NCI-H1048 (cell line): ENCODE results near the gene C1orf52.
A peak's percentile ranks its signal among the peaks of the same experiment; 100 is the strongest.
"Not testable (repeated sequence)": the region's sequence is repeated elsewhere in the genome, so short reads cannot be mapped to it uniquely, and the experiment has no call there.

ENCODE experiments used
- DNase-seq: peaks from one replicate; lab custom pipeline; 2025; lab: John Stamatoyannopoulos, UW

Gene C1orf52

DNA sequence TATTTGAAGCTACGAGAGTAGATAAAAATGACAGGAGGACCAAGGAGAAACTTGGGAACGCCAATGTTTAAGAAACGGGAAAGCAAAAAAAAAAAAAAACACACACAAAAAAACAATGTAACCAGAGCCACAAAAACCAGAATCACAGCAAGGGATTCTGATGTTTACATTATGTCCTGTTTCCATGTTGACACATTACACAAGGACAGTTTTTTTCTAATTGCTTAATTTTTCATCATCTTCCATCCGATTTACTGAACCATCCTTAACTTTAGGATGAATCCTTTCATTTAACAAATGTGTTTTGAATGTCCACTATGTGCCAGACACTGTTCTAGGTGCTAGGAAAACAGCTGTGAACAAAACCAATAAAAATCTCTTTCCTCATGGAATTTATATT lies 18.3 kb upstream of the C1orf52 start:
- DNase-seq, result no peak

DNA sequence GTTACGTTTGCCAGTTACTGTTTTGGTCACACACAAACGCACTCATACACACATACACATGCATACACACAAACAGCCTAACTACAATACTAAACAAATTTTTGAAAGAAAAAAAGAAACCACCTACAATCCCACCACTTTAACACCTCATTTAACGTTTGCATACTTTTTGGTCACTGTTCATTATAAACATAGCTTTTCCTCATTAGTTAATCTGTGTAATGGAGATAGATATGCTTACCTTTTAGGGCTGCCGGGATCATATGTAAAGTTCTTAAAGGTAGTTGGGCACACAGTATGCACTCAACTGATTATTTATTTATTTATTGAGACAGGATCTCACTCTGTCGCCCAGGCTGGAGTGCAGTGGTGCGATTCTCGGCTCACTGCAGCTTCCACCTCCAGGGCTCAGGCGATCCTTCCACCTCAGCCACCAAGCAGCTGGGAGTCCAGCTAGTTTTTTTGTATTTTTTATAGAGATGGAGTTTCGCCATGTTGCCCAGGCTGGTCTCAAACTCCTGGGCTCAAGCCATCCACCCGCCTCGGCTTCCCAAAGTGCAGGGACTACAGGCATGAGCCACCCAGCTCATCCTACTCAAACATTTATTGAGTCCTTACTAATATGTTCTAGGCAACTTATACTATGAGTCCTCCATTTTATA lies 17.6 kb upstream of the C1orf52 start:
- DNase-seq, result no peak

DNA sequence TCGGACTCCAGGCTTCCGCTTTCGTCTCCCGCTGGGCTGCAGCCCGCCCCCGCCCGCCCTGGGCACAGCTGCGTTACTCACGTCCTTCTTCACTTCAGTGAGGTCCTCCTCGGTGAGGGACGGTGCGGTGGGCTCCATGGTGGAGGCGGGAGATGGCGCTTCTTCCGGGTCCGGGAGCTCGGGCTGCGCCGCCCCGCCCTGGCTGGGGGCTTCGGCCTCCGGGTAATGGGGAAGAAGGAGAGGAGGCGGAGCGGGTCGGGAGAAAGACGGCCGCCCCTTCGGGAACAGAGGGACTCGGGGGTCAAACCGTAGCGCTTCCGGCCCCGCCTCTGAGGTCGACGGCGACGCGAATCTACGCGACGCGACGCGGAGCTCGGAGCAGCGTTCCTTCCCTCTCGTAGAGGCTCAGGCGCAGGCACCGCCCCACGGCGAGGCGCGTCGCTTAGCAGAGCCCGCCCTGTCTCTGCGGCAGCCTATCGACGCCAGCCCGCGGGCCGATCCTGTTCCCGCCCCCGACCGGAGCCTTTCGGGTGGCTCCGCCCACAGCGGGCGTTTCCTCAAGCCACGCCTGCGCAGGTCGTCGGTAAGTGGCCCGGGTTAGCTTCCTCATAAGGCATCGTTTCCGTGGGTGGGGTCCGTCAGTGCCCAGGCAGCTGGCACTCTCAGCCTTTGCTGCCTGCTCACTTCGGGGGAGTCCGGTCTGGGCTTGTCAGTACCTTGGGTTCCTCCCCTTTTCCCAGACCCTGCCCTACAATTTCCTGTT lies 16.9 kb upstream of the C1orf52 start, which contains the start of gene BCL10:
Gene BCL10 (minus strand): TSS at position 418 of the 763 bp plus-strand sequence. CDS start 280 bp downstream, at position 138.
- peak; percentile 100 for DNase-seq

DNA sequence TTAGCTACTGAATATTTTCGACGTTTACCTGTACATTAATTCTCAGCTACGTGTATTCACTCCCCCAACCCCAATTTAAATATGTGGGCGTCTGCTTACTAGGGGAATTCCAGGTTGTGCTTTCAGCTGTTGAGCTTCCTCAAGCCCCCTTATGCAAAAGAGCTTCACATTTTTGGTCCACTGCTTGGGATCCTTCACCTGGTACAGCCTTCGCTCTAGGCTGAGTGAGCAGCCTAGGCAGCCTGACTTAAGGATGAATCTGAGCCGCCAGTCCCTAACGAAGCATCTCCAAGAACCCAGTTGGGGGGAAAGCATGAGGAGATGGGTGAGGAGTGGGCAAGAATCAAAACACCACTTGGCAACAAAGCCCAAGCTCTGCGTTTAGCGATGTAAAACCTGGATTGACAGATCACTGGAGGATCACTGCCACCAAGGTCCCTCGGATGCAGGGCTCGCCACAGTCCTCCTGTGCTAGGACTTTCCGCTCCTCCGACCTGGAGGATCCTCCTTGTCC lies 16.3 kb upstream of the C1orf52 start:
- no peak for DNase-seq

DNA sequence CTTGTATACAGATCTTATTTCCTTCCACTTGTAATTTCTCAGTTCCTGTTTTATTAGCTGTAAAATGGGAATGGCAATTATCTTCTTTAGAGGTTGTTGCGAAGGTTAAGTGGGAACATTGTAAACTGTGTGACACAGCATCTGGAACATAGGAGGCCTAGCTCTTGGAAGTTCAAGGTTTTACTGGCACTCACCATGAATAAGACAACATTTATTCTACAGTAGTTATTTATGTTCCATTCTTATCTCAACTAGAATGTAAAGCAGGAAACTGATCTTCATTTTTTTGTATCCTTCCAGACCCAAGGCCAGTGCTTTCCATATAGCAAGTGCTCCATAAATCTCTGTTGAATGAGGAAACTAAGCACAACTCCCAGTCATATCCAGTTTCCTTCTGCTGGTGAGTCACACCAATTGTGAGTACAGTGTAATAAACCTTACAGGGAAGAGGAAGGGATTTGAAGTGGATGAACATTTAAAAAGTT lies 15.5 kb upstream of the C1orf52 start:
- DNase-seq, result no peak

DNA sequence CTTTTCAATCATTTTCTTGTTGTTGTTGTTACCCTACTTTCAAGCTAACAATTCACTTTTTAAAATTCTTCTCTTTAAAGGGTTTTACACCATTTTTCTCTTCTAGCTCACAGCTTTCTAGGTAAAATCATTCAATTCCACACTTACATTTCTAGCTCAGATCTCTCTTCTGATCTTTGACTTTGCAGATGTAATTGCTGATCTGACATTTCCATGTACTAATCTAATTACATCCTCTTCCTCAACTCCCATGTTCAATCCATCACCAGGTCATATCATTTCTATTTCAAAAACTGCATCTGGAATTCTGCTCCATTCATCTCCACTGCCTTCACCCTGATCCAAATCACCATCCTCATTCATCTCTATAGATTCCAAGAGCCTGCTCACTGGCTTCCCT lies 13.9 kb upstream of the C1orf52 start:
- no peak for DNase-seq

DNA sequence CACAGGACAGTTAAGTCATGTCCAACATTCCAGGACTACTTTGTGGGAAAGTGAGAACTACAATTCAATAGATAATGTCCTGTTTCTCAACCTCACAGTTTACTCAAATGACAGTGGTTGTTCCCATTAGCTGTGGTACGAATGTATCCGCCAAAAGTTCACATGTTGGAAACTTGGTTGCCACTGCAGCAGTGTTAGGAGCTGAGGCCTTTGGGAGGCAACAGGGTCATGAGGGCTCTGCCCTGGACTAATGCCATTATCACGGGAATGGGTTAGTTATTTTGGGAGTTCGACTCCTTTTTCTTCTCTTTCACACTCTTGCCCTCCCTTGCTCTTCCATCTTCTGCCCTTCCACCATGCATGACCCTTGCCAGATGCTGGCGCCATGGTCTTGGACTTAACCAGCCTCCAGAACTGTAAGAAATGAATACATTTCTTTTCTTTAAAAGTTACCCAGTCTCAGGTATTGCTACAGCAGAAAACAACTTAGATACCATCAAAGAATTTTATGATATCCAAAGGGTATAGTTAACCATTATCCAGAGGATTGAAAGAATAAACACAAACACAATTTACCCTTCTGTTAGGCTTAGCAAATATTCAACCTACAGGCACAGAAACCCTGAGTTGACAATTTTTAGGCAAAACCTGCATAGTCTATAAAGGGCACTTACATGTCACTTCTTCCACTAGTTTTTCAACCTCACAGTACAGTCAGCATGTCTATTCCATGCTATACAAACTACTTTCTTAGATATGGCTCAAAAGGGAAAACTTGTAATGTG lies 9.5 kb upstream of the C1orf52 start:
- DNase-seq, result no peak

DNA sequence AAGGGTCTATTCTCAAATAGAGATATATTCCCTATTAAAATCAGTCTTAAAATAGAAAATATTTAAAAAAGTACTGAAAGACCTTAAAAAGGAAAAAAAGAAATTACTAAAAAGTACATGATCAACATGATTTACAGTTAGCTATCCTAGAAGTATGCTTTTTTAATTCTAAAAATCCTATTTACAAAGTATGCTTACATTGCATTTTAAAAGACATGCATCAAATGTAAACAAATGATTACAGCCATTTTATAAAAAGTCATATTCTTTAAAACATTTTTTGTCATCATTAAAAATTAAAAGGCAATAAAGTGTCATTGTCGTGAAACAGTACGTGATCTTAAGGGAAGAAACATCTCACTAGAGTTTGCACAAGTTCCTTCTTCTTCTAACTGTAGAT lies 7.9 kb upstream of the C1orf52 start:
- no peak for DNase-seq

GRCh38 chr1:85264150-85264549 lies 4.7 kb upstream of the C1orf52 start:
- no peak for DNase-seq

DNA sequence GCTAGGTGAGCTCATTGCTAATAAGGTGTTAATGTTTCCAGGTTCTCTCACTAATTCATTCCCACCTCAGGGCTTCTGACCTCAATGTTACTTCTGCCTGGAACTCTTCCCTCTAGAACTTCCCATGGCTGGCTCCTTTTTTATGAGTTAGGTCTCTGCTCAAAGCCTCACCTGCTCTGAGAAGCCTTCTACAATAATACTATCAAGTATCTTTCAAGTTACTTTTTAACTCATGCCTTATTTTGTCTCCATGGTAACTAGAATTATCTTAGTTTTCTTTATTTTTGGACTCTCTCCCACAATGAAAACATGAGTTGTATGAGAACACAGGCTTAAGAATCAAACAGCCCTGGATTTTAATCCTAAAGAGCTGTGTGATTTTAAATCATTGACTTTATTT lies 3.5 kb upstream of the C1orf52 start:
- no peak for DNase-seq

DNA sequence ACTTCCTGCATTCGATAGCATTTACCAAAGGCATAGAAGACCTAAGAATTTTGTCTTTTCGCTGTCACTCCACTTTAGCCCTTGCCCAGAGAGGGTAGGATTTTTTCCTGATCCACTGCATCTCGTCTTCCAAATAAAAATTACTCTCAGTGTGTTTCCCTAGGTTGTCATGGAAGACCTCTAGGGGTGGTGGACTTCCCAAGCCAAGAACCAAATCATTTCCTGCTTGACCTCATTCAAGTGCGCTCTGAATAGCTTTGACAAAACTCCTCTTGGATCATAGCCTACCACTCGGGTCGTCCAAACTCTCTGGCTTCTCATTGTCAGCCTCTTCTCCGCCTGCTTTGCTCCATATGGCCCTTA lies 431 bp upstream of the C1orf52 start:
- DNase-seq, result no peak

DNA sequence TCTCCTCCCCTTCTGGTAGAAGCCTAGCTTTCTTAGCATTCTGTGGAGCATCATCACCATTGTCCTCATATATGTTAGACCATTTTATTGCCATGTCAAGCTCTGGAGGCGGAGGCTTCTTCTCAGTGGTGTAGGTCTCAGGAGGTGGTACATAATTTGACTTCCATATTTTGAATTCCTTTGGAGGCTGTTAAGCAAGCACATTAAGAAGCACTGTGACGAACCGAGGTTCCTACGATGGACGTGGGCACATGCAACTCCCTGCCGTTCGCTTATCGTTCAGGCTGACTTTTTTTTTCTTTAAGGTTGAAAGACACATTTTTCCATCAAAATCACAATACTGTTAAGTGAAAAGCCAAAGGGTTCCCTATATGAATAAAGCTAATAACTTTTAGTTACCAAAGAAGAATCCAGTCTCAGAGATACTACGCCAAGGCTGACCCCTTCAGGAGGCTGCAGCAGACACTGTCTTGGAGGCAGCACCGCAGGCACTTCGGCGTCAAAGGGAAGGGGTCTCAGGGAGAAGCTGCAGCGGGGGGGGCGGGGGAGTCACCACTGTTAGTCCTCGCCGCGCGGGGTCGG lies 835 bp downstream of the C1orf52 start:
- no peak for DNase-seq

GRCh38 chr1:85249042-85249441 lies 10.4 kb downstream of the C1orf52 start:
- not testable (repeated sequence) for DNase-seq

DNA sequence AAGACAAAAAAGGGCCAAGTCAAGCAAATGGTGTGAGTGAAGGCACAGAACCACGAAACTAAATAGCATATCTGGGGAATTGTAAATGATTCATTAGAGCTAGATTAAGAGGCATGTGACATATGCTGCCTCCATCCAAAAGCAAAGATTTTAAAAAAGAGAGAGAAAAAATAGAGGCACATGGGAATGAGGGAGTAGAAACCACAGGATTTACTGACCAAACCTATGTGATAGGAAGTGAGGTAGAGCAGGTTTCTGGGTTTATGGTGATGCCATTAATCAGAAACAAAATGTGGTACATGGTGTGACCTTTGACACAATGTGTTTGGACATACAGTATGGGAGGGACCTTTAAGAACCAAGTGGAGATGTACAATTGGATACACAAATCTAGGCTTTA lies 13.6 kb downstream of the C1orf52 start:
- DNase-seq, result no peak

- DNase-seq, result no peak
Observed at GRCh38 chr1:85245456-85245855, 14.0 kb downstream of the C1orf52 start.

GRCh38 chr1:85244271-85245061 lies 15.0 kb downstream of the C1orf52 start:
- DNase-seq, result no peak

DNA sequence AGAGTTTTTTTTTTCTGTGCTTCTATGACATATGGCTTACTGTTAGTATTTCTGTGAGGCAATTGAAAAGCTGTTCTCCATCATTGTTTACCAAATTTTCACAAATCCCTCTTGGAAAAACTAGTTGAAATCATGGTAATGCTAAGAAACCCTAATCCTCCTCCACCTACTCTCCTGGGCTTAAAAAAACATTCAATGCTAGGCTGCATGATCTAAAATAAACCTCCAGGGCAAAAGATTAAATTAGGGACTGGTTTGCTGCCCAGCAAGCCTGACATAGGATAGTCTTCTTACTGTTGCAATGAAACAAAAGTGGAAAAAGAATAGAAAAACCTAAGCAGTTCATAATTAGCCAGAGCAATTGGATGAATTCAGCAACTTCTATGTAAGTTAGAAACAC lies 16.1 kb downstream of the C1orf52 start:
- no peak for DNase-seq

- no peak for DNase-seq
Observed at GRCh38 chr1:85240643-85241042, 18.8 kb downstream of the C1orf52 start.

GRCh38 chr1:85240174-85240601 lies 19.3 kb downstream of the C1orf52 start:
- DNase-seq, result no peak

DNA sequence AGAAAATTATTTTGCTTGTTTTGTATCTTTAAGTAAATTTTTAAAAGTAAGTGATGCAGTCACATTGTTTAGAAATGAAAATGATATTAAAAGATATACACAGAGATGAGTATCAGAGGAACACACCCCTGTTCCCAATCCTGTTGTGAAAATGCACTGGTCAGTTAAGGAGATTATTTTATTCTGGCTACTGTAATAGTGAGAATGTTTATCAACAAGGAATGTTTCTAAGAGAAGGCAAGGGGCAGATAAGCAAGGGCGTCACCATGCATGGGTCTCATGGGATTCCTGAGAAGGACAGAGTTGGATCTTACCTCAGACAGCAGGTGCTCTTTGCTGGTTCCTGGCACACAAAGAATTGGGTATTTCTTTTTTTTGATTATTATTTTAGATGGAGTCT lies 21.8 kb downstream of the C1orf52 start:
- no peak for DNase-seq

GRCh38 chr1:85230305-85230977 lies 29.0 kb downstream of the C1orf52 start:
- DNase-seq, result no peak
